ENCODE data around the gene SUMO3. TPM values are rescaled to one million over a fixed set of nuclear protein-coding genes. Genes with fewer than 3 reads are reported as not detected.

Gene SUMO3
- total and polyA plus RNA-seq, 2 of the 8 experiments (the other 6 are each of a cell fraction or from before 2014, with no cell fraction given), result 96.8 to 101 TPM

DNA sequence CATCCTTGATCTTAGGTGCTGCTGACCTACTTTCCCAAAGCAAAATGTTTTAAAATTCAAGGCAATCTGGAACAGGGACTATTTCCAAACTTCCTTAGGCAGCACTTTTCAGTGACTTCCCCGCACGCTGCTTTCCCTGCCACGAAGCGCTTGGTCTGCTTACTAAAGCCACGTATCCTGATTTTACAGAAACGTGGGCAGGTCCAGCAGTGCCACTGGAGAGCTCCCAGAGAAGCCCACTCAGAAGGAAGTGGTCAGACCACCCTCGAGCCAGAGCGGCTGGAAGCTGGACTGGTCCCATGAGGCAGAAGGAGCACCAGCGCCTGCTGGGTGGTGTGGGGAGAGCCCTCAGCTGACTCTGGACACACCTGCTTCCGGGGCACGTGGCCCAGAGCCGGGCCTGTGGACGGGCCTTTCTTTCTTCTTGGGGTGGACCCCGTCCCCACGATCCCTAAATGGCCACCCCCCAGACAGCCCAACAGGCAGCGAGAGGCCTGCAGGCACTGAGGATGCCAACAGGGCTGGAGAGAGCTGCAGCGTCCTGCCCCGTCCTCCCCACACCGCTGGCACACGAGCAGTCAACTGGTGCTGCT, 32.4 kb upstream of the SUMO3 start:
- FAIRE-seq, result no peak
- no peak overlapping the region for H3K9ac ChIP-seq (replicated peaks in 1 of 4; ENCODE audit: extremely low read depth in 1 of 4, low read depth in 3 of 4, low read length in 3 of 4)
- H2BK12ac ChIP-seq (ENCODE audit: low read depth, low read length), result no peak overlapping the region
- peaks cover 4 to 11% of the 10 kb centered on the region in 2 experiments for H4K20me1 ChIP-seq (replicated peaks in 1 of 2; ENCODE audit: control insufficient read depth in 1 of 2, insufficient read depth in 2 of 2, low read length in 2 of 2)
- H3K4ac ChIP-seq (replicated peaks; ENCODE audit: insufficient read length, low read depth, low read length), result no peak overlapping the region
- H2BK5ac ChIP-seq (ENCODE audit: low read depth, low read length), result no peak overlapping the region
- H3K4me1 ChIP-seq (replicated peaks in 1 of 4; ENCODE audit: control insufficient read depth in 3 of 4, insufficient read depth in 4 of 4, low read length in 3 of 4), result peaks cover 0 to 11% (median 4%) of the 10 kb centered on the region in 4 experiments; a peak in 4 of 7 replicates
- H2AK5ac ChIP-seq (ENCODE audit: low read depth, low read length), result no peak overlapping the region
- no peak overlapping the region for H3K18ac ChIP-seq (ENCODE audit: extremely low read depth, low read length)
- WGBS, 2 experiments (ENCODE audit: extremely low coverage in 1 of 2, insufficient coverage in 1 of 2, insufficient read length in 1 of 2, insufficient replicate concordance in 2 of 2, low coverage in 1 of 2, low lambda C conversion rate in 2 of 2, missing lambda C conversion rate in 1 of 2), result 97% methylated on average over 20 of the region's 20 CpGs; no CpG with 5 or more reads in 1 of the 2 experiments
- H2BK15ac ChIP-seq (ENCODE audit: low read length), result no peak overlapping the region
- no peak overlapping the region for H3K56ac ChIP-seq (replicated peaks; ENCODE audit: insufficient read length, low read depth, low read length)
- H3K79me1 ChIP-seq (ENCODE audit: low read depth, low read length), result peaks cover 2% of the 10 kb centered on the region; the same call in 1 of the 2 replicates
- no peak overlapping the region for H3K4me3 ChIP-seq (ENCODE audit: extremely low read depth in 1 of 4, insufficient read depth in 2 of 4, low read depth in 3 of 4, low read length in 4 of 4)
- H2AFZ ChIP-seq (ENCODE audit: low read length), result no peak overlapping the region
- no peaks in the 10 kb centered on the region for H3K23me2 ChIP-seq (ENCODE audit: low read depth, low read length)
- peaks cover 15 to 40% (median 33%) of the 10 kb centered on the region in 4 experiments; a peak in 7 of 8 replicates for H3K36me3 ChIP-seq (ENCODE audit: control insufficient read depth in 2 of 4, insufficient read depth in 4 of 4, low read length in 3 of 4)
- H3K14ac ChIP-seq (ENCODE audit: insufficient read length), result no peak overlapping the region
- H2BK120ac ChIP-seq (replicated peaks; ENCODE audit: low read depth, low read length), result no peak overlapping the region
- H3K27me3 ChIP-seq (replicated peaks in 1 of 4; ENCODE audit: control insufficient read depth in 3 of 4, extremely low read depth in 1 of 4, insufficient read depth in 3 of 4, low read length in 3 of 4), result no peaks in the 10 kb centered on the region
- ChIA-PET CTCF (ENCODE audit: partially characterized antibody) (interaction anchor here (0.7 to 1.4 kb wide), 3 partner anchors 13 to 50 kb away, joined by 3 to 6 read pairs (median 3); partner anchors contain the start of gene UBE2G2), POLR2A (ENCODE audit: partially characterized antibody) (interaction anchor here (0.6 to 1.5 kb wide), 2 partner anchors 22 to 147 kb away, joined by 3 read pairs; no protein-coding TSS in a partner anchor)
- H3K27ac ChIP-seq (ENCODE audit: low read depth, low read length), result no peak overlapping the region
- H3K79me2 ChIP-seq (ENCODE audit: control insufficient read depth in 1 of 2, insufficient read depth in 2 of 2, low read length in 2 of 2), result no peaks in the 10 kb centered on the region; a peak in 1 of 4 replicates
- no peak overlapping the region for H2BK20ac ChIP-seq (ENCODE audit: low read length)
- no peak overlapping the region for H4K8ac ChIP-seq (ENCODE audit: extremely low read depth, insufficient read depth, low read length)
- H3K9me3 ChIP-seq (ENCODE audit: insufficient read depth in 2 of 2, low read depth in 1 of 2, low read length in 1 of 2), result no peaks in the 10 kb centered on the region; a peak in 1 of 4 replicates
- no peak overlapping the region for H3K4me2 ChIP-seq (ENCODE audit: insufficient read depth in 1 of 2, low read depth in 2 of 2, low read length in 2 of 2)
- DNase-seq (ENCODE audit: low read depth in 1 of 2, low spot score in 2 of 2), result no peak
- no peak overlapping the region for H3K23ac ChIP-seq (ENCODE audit: insufficient read length)
- no peak for TF ChIP-seq SP4 (IDR thresholded peaks at IDR 0.05; ENCODE audit: low read length)
- no peak for TF ChIP-seq CHD2 (IDR thresholded peaks at IDR 0.05; ENCODE audit: low read length)
- no peak for TF ChIP-seq ZNF274 (IDR thresholded peaks at IDR 0.05; ENCODE audit: borderline replicate concordance, extremely low read depth, low read length)
- TF ChIP-seq, protein P1, sequence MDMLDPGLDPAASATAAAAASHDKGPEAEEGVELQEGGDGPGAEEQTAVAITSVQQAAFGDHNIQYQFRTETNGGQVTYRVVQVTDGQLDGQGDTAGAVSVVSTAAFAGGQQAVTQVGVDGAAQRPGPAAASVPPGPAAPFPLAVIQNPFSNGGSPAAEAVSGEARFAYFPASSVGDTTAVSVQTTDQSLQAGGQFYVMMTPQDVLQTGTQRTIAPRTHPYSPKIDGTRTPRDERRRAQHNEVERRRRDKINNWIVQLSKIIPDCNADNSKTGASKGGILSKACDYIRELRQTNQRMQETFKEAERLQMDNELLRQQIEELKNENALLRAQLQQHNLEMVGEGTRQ (IDR thresholded peaks at IDR 0.05; ENCODE audit: low read length), result no peak
- TF ChIP-seq RBBP5 (IDR thresholded peaks at IDR 0.05; ENCODE audit: borderline replicate concordance, low read depth, low read length), result no peak
- TF ChIP-seq SIRT6 (IDR thresholded peaks at IDR 0.05; ENCODE audit: low read length), result no peak
- no peak overlapping the region for H4K5ac ChIP-seq (ENCODE audit: insufficient read length, low read depth, low read length)
- no peak overlapping the region for H4K91ac ChIP-seq (replicated peaks; ENCODE audit: insufficient read length, low read length)
